AG10803 (cell line): ENCODE data around the gene RINL.

Experiments used
- DNase-seq: peaks from one replicate; pipeline ENCODE4 v3.0.0; 2010; ENCODE audit warnings: low read depth
- H3K4me3 ChIP-seq: 2 replicates; pipeline ENCODE4 v1.5.1; 2011; ENCODE audit warnings: mild to moderate bottlenecking, low read length, control low read depth
- TF ChIP-seq, protein P1 (sequence below): conservative IDR thresholded peaks from 2 replicates; pipeline ENCODE4 v1.5.1; 2011; ENCODE audit warnings: mild to moderate bottlenecking, low read length, control low read depth, inconsistent platforms

The RINL gene

DNA sequence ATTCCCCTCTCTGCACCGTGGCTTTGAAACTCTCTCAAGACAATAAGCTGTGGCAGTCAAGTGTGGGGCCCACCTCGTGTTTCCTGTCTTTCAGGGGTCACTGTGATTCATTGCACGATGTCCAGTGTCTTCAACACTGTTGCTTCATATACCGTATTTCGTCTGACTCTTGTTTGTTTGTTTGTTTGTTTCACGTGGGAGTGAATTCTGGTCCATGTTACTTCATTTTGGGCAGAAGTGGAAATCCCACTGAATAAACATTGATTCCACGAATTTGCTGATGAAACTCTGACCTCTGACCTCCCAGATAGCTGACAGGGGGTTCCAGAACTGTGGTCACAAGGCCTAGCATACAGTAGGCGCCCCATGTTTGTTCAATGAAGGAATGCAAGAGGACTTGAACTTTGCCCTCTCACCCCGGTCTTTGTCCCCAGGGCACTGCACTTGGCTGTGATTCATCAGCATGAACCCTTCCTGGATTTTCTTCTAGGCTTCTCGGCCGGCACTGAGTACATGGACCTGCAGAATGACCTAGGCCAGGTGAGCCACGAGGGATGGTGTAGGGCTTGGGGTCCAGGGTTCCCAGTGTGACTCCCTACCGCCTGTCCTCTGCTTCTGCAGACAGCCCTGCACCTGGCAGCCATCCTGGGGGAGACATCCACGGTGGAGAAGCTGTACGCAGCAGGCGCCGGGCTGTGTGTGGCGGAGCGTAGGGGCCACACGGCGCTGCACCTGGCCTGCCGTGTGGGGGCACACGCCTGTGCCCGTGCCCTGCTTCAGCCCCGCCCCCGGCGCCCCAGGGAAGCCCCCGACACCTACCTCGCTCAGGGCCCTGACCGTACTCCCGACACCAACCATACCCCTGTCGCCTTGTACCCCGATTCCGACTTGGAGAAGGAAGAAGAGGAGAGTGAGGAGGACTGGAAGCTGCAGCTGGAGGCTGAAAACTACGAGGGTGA is 26.8 kb upstream of the RINL start:
- no peak for DNase-seq
- TF ChIP-seq, protein P1, sequence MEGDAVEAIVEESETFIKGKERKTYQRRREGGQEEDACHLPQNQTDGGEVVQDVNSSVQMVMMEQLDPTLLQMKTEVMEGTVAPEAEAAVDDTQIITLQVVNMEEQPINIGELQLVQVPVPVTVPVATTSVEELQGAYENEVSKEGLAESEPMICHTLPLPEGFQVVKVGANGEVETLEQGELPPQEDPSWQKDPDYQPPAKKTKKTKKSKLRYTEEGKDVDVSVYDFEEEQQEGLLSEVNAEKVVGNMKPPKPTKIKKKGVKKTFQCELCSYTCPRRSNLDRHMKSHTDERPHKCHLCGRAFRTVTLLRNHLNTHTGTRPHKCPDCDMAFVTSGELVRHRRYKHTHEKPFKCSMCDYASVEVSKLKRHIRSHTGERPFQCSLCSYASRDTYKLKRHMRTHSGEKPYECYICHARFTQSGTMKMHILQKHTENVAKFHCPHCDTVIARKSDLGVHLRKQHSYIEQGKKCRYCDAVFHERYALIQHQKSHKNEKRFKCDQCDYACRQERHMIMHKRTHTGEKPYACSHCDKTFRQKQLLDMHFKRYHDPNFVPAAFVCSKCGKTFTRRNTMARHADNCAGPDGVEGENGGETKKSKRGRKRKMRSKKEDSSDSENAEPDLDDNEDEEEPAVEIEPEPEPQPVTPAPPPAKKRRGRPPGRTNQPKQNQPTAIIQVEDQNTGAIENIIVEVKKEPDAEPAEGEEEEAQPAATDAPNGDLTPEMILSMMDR: no peak
- H3K4me3 ChIP-seq: no peak overlapping the region

DNA sequence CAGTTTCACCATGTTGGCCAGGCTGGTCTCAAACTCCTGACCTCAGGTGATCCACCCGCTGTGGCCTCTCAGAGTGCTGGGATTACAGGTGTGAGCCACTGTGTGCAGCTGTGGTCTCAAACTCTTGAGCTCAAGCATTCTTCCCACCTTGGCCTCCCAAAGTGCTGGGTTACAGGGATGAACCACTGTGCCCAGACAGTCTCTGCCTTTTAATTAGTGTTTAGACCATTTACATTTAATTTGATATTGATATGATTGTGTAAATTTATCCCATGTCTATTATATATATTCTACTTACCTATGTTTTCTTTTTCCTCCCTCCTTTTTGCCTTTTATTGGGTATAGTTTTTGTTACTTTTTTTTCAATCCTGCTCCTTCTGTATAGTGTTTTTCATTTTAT is 23.6 kb upstream of the RINL start:
- no peak overlapping the region for H3K4me3 ChIP-seq
- TF ChIP-seq, protein P1: no peak
- no peak for DNase-seq

DNA sequence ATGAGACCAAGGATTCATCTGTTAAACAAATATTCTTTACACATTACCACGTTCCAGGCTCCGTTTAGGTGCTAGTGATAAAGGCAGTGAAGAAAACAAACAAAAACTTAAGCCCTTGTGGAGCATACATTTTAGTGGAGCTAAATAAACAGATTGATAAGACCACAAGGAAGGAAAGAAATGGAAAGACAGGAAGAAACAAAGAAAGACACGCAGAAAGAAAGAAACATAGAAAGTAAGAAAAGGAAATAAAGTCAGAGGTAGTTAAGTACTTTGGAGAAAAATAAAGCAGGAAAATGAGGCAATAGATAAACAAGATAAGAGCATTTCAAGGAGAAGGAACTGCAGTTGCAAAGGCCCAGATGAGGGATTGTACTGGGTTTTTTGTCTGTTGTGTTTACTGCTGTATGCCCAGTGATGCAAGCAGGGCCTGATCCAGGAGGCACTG is 22.7 kb upstream of the RINL start:
- TF ChIP-seq, protein P1: no peak
- DNase-seq: no peak
- H3K4me3 ChIP-seq: peak overlapping the region; percentile 82

DNA sequence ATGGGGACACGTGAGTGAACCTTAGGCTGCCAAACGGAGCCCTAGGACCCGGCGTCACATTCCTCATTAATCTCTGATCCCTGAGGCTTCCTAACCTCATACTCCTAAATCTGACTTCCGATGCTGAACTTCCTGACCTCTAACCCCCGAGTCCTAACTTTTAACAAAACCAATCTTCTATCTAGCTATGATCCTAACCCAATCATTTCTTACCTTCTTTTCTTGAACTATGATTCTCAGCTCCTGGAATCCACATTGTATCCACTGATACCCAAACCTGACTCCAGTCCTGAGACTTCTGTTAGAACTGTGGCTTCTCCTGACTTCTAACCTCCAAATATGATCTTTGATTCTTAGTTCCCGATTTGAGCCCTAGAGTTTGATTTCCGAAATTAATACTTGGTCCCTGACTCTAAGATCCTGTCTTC is 22.1 kb upstream of the RINL start:
- no peak for DNase-seq
- TF ChIP-seq, protein P1: no peak
- H3K4me3 ChIP-seq: peak overlapping the region; percentile 82

DNA sequence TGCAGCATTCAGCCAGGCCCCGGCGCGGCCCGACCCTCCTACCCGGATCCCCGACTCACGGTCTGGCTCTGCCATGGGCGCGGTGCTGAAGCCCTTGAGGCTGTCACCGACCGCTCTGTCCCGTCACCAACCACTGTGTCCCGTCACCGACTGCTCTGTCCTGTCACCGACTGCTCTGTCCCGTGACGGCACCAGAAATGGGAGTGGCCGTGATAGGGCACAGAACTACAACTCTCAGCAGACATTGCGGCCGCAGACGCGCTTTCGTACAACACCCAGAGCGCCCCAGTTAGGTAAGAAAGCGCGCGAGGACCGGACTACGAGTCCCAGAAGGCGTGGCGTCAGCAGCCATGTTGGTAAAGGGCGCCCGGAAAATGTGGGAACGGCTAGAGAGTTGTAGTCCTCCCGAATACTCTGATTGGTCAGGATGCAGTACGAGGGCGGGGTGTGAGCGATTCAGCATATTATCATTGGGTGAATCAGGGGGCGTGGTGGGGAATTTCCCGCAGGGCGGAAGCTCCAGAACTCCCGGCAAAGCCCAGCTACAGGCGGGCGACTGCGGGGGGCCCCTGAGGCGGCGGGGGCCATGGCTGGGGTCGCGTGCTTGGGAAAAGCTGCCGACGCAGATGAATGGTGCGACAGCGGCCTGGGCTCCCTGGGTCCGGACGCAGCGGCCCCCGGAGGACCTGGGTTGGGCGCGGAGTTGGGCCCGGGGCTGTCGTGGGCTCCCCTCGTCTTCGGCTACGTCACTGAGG is 21.5 kb upstream of the RINL start, which contains the start of the genes NFKBIB and SIRT2:
Gene NFKBIB (plus strand): TSS at position 523 of the 755 bp plus-strand sequence. CDS start 64 bp downstream, at position 587.
Gene SIRT2 (minus strand): TSS at position 172 of the 755 bp plus-strand sequence. CDS start 97 bp downstream, at position 75.
- H3K4me3 ChIP-seq: peak within 1 kb of the TSS; percentile 93
- TF ChIP-seq, protein P1: no peak
- peak; percentile 99 for DNase-seq

DNA sequence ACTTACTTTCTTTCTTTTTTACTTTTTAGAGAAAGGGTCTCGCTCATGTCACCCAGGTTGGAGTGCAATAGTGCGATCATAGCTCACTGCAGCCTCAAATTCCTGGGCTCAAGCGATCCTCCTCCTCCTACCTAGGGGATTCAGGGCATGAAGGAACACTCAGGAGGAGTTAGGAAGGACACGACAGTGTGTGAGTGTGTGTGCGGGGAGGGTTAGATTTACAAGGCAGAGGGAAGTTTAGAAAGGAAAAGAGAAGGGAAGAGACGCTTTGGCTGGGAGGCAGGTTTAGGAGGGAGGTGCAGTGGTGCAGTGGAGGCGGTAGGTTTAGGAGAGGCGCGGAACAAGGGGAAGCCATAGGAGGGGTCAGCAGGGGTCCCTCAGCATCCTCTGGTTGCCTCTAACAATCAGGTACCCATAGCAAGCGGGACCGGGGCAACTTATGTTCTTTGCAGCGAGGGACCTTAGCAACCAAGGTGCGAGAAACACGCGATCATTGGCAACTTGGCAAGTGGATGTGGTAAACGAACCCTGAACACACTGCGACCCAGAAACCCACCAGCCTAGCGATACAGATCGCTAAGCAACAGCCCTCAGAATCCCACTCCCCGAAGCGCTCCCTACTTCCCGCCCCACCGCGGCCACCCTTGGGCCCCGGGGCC is 20.8 kb upstream of the RINL start:
- H3K4me3 ChIP-seq: peak overlapping the region; percentile 93
- peak; percentile 21 for DNase-seq
- TF ChIP-seq, protein P1: no peak
